Stimulated activated CD4-positive, alpha-beta T cell treated with anti-CD3 and anti-CD28 coated beads, Interleukin-1b, Interleukin-23, amount 100 ng/mL, for 24 hours (primary cell): ENCODE data around the gene CTAG1B.
"Not testable (repeated sequence)": the region's sequence is repeated elsewhere in the genome, so short reads cannot be mapped to it uniquely, and the experiment has no call there.

Source experiments
- DNase-seq, 4 experiments: peaks; one replicate each; pipeline ENCODE4 v3.0.0-alpha.2; 2020; ENCODE audit warnings: low read depth in 4 of 4, low spot score in 1 of 4

Gene CTAG1B

DNA sequence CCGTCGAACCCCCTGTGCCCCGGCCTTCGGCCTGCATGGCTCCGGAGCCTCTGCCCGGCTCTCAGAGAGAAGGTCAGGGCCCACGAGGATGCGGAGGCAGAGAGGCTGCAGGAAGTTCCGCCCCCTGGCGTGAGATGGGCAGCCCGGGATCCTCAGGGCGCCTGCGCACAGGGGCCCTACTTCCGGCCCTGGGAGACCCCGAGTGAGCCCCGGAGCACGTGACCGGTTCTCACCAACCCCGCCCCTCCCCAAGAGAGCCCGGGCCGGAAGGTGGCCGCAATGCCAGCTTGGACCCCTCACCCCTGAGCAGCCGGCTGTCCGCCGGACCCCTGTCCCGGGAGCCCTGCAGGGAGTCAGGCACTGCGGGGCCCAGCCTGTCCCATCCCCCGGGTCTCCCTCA, at the start of gene CTAG1B:
Gene CTAG1B (minus strand): TSS at position 101 of the 400 bp plus-strand sequence. CDS start 64 bp downstream, at position 37.
- not testable (repeated sequence) for DNase-seq

DNA sequence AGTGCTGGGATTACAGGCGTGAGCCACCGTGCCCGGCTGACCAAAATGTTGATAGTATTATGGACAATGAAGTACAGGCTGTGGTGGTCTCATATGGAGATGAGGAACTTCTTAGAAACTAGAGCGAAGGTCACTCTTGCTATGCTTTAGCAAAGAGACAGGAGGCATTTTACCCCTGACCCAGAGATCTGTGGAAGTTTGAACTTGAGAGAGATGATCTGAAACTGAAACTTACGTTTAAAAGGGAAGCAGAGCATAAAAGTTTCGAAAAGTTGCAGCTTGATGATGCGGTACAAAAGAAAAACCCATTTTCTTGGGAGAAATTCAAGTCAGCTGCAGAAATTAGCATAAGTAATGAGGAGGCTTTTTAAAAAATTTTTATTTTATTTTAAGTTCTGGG, 42.8 kb upstream of the CTAG1B start:
- DNase-seq: no peak

DNA sequence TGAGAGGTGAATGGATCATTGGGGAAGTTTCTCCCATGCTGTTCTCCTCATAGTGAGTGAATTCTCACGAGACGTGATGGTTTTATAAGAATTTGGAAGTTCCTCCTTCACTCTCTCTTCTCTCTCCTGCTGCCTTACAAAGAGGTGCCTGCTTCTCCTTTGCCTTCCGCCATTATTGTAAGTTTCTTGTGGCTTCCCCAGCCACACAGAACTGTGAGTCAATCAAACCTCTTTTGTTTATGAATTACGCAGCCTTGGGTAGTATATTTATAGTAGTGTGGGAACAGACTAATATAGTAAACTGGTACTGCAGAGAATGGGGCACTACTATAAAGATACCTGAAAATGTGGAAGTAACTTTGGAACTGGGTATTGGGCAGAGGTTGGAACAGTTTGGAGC, 42.1 kb upstream of the CTAG1B start:
- DNase-seq: no peak

DNA sequence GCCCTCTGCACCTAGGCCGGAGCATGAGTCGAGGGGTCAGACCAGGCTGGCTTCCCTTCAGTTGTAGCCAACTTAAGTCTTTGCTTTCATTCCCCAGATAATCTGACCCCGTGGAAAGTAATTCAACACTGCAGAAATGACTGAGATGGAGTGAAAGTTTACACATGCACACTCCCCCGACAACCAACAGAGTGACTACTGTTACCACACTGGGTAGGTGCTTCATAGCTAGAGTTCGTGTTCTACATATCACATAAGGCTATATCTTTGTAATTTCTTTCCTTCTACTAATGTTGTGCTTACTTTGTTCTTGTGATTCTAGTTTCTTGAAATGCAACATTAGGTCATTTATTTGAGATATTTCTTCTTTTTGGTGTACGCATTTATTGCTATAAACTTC, 41.5 kb upstream of the CTAG1B start:
- no peak for DNase-seq

DNA sequence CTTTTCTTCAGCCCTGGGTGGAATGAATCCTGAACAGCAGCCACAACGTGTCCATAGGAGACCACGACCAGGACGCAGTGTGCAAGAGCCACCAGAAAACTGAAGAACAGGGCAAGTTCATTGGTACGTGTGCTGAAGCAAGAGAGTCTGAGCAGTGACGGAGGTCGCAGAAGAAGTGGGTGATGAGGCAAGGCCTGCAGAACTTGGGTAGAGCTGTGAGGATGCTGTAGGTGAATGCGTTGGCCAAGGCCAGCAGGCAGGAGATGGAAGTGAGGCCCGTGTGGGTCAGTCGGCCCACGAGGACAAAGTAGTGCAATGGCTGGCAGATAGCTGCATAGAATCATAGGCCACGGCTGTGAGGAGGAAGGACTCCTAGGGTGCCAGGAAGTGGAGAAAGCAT, 39.9 kb upstream of the CTAG1B start:
- DNase-seq: no peak

DNA sequence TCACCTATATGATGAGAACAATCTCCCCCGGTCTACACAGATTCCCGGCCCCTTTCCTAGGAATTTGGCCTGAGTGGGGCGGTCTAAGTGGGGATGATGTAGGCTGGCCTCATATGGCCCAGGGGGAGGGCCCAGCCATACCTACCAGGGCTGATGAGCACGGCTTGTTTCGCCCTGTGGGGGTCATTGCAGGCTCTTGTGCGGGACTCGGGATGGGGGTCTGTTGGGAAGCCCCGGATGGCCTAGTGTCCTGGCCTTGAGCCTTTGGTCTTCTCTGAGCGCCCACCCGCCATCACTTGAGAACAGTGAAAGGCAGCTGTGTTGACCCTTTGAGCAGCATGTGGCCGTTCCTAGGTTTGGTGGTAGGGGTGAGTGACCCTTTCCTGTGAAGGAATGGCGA, 39.1 kb upstream of the CTAG1B start:
- no peak for DNase-seq

DNA sequence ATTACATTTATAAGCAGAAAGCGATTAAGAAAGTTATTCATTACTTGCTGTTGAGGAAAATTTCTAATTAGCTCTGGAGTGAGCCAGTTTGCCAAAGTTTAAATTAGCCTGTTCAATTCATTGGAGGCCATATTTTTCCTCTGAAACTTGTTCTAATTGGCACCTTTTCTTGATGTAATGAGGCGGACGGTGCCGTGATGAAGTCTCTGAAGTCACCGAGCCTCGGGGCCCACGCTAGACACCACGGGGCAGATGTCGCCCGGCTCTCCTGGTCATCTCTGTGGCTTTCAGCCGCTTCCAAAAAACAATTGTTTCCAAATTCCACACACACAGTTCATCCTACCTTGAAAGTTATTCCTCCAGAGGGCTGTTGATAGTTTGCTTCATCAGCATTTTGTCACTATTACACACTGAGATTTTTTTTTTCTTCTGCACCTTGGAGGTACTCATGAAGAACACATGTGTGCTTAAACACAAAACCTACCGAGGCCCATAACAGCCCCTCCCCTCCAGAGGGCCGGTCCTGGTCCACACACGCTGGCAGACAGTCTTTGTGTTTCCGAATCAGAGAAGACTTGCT, 38.2 kb upstream of the CTAG1B start:
- DNase-seq: no peak

DNA sequence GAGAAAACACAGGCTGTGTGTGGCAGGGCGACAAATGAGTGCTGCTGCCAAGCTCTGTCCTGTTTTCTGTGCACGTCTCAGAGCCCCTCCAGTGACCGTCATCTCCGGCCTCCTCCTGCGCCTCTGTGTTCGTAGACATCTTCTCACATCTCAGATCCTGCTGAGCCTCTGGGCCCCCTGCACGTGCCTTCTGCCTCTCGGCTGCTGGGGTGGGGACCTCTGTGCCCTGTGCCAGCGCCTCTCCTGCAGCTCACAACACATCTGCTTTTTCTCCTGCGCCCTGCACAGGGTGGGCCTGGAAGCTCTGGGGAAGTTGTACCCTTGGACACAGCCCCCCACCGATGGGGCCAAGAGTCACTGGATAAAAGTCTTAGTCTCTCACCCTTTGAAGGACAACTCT, 36.7 kb upstream of the CTAG1B start:
- DNase-seq: no peak

DNA sequence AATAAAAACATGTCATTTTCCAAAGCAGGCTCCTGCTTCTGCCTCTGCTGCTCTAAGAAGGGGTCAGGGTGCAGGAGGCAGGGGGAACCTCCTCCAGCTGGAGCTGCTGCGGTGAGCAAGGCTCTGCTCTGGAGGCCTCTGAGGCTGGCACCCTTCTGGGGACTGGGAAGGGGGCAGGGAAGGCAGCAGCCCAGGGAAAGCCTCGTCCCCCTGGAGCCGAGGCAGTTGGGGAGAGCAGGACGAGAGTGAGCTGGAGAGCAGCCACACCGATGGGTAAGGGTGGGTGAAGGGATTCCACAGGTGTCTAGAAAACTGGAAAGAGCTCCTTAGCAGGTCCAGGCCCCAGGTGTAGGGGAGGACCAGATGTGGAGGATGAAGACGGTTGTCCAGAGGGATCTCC, 36.3 kb upstream of the CTAG1B start:
- no peak for DNase-seq

DNA sequence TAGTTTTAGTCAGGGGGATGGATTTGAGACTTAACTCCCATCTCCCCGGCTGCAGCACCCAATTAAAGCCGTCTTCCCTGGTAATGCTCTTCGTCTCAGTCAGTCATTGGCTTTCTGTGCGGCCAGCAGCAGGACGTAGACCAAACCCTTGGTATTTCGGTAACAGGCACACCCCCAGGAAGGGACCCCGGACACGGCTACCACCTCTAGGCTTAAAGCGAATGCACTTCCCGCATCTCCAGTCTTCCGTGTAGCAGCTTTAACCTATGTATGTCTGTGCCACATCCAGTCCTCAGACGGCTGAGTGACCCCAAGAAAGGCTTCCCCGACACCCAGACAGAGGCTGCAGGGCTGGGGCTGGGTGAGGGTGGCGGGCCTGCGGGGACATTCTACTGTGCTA, 35.8 kb upstream of the CTAG1B start:
- DNase-seq: no peak

DNA sequence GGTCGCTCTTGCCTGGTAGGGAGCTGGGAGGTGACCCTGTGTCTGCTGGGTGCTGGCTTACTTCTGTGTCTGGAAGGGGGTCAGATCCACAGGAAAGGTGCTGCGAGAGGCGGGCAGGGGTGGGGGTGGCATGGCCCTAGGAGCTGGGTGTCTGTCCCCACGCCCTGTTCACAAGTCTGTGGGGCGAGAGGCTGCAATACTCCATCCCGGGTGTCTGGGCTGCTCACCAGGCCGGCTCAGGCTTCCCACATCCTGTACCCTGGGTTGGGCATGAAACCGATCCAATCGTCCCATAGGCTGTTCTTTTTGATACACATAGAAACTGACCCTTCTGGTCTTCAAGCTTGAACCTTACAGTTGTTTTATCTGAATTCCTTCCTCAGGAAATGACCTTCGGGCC, 35.3 kb upstream of the CTAG1B start:
- DNase-seq: no peak

DNA sequence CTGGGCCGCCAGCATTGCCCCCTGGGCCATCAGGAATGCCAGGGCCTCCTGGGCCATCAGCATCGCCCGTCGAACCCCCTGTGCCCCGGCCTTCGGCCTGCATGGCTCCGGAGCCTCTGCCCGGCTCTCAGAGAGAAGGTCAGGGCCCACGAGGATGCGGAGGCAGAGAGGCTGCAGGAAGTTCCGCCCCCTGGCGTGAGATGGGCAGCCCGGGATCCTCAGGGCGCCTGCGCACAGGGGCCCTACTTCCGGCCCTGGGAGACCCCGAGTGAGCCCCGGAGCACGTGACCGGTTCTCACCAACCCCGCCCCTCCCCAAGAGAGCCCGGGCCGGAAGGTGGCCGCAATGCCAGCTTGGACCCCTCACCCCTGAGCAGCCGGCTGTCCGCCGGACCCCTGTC, 34.3 kb upstream of the CTAG1B start, which contains the start of gene CTAG2:
Gene CTAG2 (minus strand): TSS at position 167 of the 400 bp plus-strand sequence. CDS start 64 bp downstream, at position 103.
- DNase-seq: not testable (repeated sequence)

DNA sequence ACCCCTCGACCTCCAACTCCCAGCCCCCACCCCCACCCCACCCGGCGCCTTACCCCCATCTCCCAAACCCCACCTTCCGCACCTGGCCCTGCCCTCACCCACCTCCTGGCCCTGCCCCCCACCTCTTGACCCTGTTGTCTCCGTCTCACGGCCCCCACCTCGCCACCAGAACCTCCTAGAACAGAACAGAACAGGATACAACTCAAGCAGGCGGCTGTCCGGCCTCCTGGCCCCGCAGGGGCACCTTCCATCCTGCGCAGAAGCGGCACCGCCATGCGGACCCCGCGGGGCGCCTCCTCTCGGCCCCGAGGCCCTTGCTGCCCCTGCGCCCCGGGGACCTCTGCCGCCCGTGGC, 33.9 kb upstream of the CTAG1B start:
- DNase-seq: no peak

DNA sequence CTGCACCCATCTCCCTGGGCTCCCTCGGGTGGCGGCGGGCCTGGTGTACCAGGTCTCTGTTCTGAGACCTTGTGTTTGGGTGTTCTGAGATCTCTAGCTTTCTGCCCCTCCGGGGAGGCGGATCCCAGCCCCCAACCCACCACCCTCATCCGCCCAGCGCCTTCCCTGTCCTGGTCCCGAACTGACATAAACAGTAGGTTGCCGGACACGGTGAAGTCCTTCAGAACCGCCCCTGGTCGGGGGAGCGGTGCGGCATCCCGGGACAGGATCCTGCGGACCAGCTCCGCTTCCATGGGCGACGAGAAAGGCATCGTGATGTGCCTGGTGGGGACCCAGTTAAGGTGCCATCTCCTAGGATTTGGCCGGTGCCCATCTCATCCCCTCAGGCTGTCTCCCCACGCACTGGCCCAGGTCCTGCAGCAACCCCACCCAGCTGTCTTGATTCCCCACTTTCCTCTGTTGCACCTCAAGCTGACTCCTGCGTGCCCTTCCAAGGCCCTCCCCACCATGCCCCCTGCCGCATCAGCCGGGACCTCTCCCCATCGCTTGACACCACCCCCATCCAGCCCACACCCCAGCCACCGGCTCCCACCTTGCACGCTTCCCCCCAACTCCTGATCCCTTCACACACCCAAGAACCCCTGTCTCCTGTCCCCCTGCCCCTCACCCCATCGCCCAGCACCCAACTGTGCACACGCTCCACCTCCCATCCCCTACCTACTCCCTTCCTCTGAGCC, 33.4 kb upstream of the CTAG1B start:
- DNase-seq: no peak

DNA sequence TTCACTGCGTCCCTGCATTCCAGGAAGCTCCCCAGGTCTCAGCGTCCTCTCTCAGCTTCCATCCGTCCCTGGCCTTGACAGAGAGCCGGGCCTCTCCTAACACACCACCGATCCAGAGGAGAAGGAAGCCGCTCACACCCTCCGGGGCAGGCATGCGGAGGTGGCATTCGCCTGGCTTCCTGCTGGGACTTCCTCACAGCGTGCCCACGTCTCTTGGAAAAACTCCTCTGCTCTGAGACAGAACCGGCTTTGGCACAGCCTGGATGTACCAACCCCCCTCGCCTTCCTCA, 31.1 kb upstream of the CTAG1B start:
- DNase-seq: no peak

DNA sequence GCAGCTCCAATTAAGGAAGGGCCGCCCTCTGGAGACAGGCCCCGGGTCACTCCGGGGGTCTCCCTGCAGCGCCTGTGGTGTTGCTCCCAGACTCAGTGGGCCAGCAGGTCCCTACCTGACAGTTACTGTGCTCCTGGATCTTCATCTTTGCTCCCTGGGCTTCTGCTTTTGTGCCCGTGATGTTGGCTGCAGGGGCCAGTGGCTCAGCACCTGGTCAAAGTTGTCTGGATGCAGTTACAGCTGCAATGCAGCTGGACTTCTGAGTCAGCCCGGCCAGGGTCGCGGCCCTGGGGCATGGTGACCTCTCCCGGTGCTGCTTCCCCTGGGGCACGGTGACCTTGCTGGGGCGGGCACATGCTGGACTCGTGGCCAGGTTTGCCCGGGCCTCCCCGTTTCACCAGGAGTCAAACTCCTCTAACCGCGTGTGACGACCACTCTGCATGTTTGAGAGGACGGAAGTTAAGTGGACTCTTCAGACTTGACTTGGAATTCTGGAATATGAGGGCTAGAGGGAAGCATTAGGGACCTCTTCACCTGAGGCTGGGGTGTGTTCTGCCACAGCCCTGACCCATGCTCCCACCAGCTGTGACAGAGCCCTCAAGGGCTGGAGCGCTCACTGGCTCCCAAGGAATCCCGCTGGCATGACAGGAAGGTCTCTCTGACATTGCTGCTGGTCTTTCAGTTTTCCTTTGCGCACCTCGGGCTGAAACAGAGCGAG, 30.6 kb upstream of the CTAG1B start:
- no peak for DNase-seq

DNA sequence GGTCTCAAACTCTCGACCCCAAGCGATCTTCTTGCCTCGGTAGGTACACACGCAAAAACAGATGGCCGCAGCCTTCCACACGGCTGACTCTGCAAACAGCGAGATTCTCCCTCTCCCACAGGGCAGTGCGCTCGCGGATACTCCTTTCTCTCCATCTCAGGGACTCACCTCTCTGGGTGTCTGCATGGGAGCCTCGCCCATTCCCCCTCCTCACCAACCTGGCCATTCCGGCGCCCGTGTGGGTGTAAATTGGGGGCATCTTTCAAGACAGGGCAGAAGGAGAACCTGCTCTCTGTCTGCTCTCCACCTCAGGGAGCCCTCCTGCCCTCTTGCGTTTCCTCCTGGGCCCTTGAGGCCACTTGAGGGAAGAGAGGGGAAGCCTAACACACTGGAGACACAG, 29.8 kb upstream of the CTAG1B start:
- DNase-seq: no peak

DNA sequence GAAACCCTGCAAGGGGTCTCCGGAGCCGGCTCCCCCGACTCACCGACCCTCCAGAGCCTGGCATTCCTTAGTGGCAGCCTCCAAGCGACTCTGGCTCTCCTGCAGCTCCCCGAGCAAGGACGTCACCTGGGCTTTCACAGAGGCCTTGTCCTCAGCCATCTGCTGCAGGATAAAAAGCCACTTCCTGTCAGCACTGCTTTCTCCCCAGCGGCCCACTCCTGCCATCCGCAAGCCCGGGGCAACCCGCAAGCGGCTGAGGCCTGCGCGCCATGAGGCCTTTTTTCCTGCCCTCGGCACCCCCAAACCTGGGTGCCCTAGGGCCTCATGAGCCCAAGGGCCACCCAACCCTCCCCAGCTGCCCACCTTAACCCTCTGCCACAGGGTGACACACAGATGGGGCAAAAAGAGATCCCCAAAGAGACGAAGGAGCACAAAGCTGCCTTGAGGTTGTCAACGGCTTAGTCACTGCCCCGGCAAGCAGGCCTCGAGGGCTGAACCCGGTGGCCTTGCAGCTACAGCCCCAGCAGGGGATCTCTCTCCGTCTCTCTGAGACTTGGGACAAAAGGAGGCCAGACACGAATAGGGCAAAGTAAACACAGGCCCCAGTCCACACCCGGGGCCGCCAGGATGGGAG, 26.8 kb upstream of the CTAG1B start:
- not testable (repeated sequence) for DNase-seq

DNA sequence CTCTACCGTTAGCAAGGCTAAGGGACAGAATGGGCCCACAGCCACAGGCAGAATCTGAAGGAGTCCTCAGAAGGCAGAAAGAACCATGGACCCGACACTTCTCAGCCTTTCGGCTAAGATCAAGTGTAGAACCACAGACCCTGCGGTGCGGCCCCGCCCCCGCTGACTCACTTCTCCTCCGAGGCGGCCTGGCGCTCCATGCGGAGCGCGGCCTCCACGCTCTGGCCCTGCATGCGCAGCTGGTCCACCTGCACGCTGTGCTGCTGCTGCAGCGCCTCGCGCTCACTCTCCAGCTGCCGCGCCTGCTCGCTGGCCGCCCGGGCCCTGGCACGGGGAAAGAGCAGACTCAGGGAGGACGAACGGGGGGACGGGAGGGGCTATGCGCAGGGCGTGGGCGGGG, 24.6 kb upstream of the CTAG1B start:
- DNase-seq: not testable (repeated sequence)

DNA sequence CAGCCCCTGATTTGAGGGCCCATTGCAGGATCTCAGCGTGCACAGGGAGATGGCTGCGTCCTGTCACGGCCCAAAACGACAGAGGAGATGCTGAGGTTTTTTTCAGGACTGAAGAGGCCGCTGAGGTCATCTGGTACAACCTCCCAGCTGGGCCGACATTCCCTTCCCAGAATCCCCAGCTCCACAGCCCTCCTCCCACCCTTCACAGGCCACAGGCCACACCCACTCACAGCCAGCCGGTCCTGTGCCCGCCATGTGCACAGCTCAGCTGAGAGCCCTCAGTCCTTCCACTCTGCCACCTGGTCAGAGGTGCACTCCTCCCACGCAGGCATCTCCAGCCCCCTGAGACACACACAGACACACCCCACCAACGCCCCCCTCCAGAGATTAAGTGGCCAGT, 22.7 kb upstream of the CTAG1B start:
- not testable (repeated sequence) for DNase-seq

DNA sequence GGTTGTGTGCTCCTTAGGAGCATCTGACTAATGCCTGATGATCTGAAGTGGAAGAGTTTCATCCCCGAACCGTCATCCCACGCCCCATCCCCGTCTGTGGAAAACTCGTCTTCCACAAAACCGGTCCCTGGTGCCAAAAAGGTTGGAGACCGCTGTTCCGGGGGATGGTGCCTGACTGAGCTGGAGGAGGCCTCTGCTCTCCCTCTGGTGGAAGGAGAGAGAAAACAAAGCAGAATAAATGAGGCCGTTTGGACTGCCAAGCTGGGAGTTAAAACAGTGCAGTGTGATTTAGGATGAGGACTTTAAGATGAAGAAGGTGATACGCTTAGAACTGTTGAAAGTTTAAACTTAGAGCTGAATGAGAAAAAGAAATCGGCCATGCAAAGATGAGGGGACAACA, 14.6 kb upstream of the CTAG1B start:
- not testable (repeated sequence) for DNase-seq

DNA sequence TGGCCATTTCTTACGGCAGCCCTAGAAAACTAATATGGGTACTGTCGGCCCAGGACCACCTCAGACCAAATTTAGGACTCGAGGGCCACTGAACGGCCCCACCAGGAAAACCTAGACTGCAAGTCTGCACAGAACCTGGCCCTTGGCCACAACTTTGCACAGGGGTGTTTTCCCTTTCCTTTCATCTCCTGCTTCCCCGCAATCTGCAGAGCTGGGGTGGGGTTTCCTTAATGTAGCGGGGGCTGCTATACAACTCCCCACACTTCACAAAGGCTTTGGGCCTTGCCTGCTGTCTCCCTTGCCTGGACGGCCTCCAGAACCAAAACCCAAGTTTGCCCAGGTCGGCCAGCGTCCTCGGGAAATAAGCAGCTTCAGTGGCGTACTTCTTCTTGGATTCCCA, 11.9 kb upstream of the CTAG1B start:
- not testable (repeated sequence) for DNase-seq
